Fibroblast of mammary gland (primary cell): Measurements from ENCODE around the gene PRKN.

Experiments
- DNase-seq: peaks from one replicate; pipeline ENCODE4 v3.0.0-alpha.2; 2010; ENCODE audit warnings: low read depth
- H3K4me3 ChIP-seq: 2 replicates; pipeline ENCODE4 v1.5.1; 2011; ENCODE audit warnings: low read depth, mild to moderate bottlenecking, low read length, moderate library complexity; ENCODE audit not compliant: control insufficient read depth
- TF ChIP-seq, protein P1 (sequence below): conservative IDR thresholded peaks from 2 replicates; pipeline ENCODE4 v1.5.1; 2011; ENCODE audit warnings: low read depth, low read length, inconsistent platforms; ENCODE audit not compliant: control insufficient read depth, insufficient read depth

PRKN gene

DNA sequence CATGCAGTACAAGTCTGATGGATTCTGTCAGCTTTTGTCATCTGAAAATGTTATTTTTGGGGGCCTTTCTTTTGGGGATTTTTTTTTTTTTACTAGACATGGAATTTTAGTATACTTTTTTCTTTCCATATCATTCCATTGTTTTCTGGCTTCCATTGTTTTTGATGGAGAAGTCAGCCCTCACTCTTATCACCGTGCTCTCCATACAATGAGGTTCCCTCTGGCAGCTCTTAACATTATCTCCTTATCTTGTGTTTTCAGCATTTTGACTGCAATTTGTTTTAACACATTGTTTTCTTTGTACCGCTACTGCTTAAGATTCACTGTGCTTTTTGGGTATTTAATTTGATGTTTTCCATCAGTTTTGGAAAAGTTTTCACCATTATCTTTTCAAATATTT, 1262.2 kb downstream of the PRKN start:
- no peak for DNase-seq
- TF ChIP-seq, protein P1, sequence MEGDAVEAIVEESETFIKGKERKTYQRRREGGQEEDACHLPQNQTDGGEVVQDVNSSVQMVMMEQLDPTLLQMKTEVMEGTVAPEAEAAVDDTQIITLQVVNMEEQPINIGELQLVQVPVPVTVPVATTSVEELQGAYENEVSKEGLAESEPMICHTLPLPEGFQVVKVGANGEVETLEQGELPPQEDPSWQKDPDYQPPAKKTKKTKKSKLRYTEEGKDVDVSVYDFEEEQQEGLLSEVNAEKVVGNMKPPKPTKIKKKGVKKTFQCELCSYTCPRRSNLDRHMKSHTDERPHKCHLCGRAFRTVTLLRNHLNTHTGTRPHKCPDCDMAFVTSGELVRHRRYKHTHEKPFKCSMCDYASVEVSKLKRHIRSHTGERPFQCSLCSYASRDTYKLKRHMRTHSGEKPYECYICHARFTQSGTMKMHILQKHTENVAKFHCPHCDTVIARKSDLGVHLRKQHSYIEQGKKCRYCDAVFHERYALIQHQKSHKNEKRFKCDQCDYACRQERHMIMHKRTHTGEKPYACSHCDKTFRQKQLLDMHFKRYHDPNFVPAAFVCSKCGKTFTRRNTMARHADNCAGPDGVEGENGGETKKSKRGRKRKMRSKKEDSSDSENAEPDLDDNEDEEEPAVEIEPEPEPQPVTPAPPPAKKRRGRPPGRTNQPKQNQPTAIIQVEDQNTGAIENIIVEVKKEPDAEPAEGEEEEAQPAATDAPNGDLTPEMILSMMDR: no peak
- H3K4me3 ChIP-seq: no peak overlapping the region

- TF ChIP-seq, protein P1: no peak
- DNase-seq: no peak
- no peak overlapping the region for H3K4me3 ChIP-seq
Observed at GRCh38 chr6:161463071-161463470, 1264.5 kb downstream of the PRKN start.

DNA sequence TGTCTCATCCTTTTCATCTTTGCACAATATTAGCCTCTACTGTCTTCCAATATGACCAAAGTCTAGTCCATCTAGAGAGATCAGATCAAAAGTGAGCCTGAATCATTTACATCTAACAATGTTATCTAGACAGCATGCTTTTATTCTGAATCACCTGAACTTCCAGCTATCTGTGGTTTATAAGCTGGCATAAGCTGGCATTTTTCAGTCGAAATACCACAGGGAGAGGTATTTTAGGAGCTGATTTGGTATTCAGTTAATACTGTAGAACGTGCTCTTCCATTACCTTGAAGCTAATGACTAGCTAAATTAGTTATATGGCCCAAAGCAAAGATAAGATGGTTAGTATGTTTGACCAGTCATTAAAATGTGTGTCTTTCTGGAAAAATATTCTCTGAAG, 1265.4 kb downstream of the PRKN start:
- no peak for DNase-seq
- TF ChIP-seq, protein P1: no peak
- no peak overlapping the region for H3K4me3 ChIP-seq

DNA sequence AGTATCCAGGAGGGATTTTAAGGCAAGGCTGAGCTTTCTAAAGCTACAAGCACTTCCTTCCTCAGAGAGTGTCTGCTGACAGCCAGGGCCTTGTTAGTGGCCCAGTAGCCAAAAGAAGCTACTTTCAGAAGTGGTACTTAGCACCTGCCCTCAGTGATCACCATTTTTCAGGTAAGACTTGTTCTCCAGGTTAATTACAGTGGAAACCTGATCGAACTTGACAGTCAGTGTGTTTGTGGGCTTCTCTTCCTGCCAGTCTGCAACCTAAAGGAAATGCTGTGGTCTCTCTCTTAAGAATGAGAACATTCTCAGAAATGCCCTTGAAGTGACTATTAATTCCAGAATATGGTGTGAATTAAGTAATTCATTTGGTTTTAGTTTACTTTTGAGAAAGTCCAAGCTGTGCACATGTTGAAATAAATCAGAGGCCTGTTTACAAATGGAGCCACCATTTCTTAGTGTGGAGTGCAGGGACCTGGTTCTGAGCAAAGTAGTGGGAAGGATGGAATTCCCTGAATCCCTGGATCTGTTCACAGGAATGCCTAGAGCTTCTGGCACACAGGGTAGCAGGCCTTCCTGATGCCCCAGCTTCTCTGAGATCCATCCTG, 1268.5 kb downstream of the PRKN start:
- H3K4me3 ChIP-seq: no peak overlapping the region
- no peak for DNase-seq
- TF ChIP-seq, protein P1: no peak

DNA sequence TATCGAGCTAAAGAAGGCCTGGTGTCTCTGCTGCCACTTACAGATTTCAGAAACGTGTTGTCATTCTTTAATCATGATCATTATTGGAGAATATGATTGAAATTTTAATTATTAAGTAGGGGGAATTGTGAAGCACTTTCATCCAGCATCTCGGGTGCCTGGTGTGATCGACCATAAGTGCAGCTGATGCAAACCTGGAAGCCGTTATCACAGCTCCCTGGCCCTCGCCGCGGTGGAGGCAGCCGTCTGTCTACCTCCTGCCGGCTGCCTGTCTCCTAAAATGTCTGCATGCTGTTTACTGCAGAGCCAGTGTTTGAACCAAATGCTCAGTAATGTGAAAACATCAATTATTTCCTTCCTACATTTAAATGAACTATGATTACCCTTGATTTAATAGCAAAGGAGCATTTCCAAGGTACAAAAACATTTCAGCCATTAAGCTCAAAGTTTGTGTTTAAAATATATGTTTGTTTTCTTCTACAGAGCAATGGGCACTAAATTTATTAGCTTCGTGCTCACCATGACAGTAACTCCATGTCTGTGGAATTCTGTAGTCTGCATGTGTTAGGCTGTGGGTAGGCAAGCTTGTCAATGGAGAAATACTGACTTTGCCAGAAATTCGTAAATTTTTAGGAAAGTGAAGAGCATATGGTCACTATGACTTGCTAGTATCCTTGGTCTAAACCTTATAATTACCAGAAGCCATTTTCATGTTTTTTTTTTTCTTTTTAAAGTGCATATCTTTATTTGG, 1269.2 kb downstream of the PRKN start:
- no peak overlapping the region for H3K4me3 ChIP-seq
- DNase-seq: no peak
- TF ChIP-seq, protein P1: no peak

- TF ChIP-seq, protein P1: no peak
- DNase-seq: no peak
- no peak overlapping the region for H3K4me3 ChIP-seq
Observed at GRCh38 chr6:161455848-161456247, 1271.7 kb downstream of the PRKN start.
